Panc1 (cell line): ENCODE data around the gene DLG3. TPM values are rescaled to one million over a fixed set of nuclear protein-coding genes. Genes with fewer than 3 reads are reported as not detected.

Experiments
- ATAC-seq: fragments of 200-7000 bp; cut with Tn5 transposase; 2 replicates; pipeline ENCODE4 v1.9.1; 2020; ENCODE audit warnings: mild to moderate bottlenecking, moderate library complexity
- BruUV-seq: library from RNA; stranded (reverse); fragments of 400-500 nt; replicated peaks from 2 replicates; lab custom pipeline; 2021; lab: Mats Ljungman, UMichigan
- CTCF ChIA-PET: fragments of 300-600 bp; sonication (Branson Sonifier 250); formaldehyde crosslinking; loops from one replicate; lab custom pipeline; 2022; ENCODE audit warnings: antibody characterized with exemption; lab: Charles Lee
- POLR2A ChIA-PET: fragments of 300-600 bp; sonication (Branson Sonifier 250); formaldehyde crosslinking; loops from one replicate; lab custom pipeline; 2022; ENCODE audit warnings: antibody characterized with exemption; lab: Charles Lee
- DNase-seq: peaks from one replicate; pipeline ENCODE4 v3.0.0-alpha.2; 2010; ENCODE audit warnings: low read depth, low spot score
- H3K27ac ChIP-seq: 2 replicates; pipeline ENCODE4 v1.5.1; 2011; ENCODE audit warnings: mild to moderate bottlenecking, low read length, inconsistent platforms
- H3K27me3 ChIP-seq: fragments of 200-500 bp; sonication (Bioruptor generic); 2 replicates; pipeline ENCODE4 v1.6.0; 2014; ENCODE audit warnings: low read length, inconsistent platforms; ENCODE audit not compliant: control insufficient read depth, insufficient read depth
- H3K36me3 ChIP-seq: fragments of 200-500 bp; sonication (Bioruptor generic); 2 replicates; pipeline ENCODE4 v1.5.1; 2014; ENCODE audit warnings: inconsistent platforms, mild to moderate bottlenecking, low read length, moderate library complexity; ENCODE audit not compliant: control insufficient read depth, insufficient read depth
- H3K4me1 ChIP-seq: 2 replicates; pipeline ENCODE4 v1.5.1; 2011; ENCODE audit warnings: inconsistent platforms, mild to moderate bottlenecking, low read length, moderate library complexity; ENCODE audit not compliant: control insufficient read depth, insufficient read depth
- H3K4me3 ChIP-seq, 2 experiments: 2 replicates each; pipeline ENCODE4 v1.5.1; 2011 to 2012; ENCODE audit warnings: low read depth in 2 of 2, low read length in 2 of 2, mild to moderate bottlenecking in 2 of 2, inconsistent platforms in 1 of 2, moderate library complexity in 1 of 2
- H3K9me3 ChIP-seq: fragments of 200-500 bp; sonication (Bioruptor generic); 2 replicates; pipeline ENCODE4 v1.5.1; 2014; ENCODE audit warnings: low read depth, mild to moderate bottlenecking, inconsistent platforms, low read length, moderate library complexity; ENCODE audit not compliant: control insufficient read depth, insufficient read depth
- CTCF ChIP-seq: fragments of 450-650 bp; IDR thresholded peaks from 2 replicates; pipeline ENCODE4 v1.5.1; 2017; ENCODE audit warnings: mild to moderate bottlenecking
- POLR2AphosphoS5 ChIP-seq: IDR thresholded peaks from 2 replicates; pipeline ENCODE4 v1.6.1; 2012; ENCODE audit warnings: mild to moderate bottlenecking, low read depth, low read length, moderate library complexity
- REST ChIP-seq, 2 experiments: IDR thresholded peaks; 2 replicates each; pipeline ENCODE4 v1.6.1; 2011 to 2012; ENCODE audit warnings: low read depth in 2 of 2, control low read depth in 1 of 2, low read length in 1 of 2, mild to moderate bottlenecking in 1 of 2, moderate library complexity in 1 of 2; ENCODE audit not compliant: insufficient read depth in 1 of 2
- SIN3A ChIP-seq: IDR thresholded peaks from 2 replicates; pipeline ENCODE4 v1.6.1; 2012; ENCODE audit warnings: low read depth, mild to moderate bottlenecking, low read length, moderate library complexity, borderline replicate concordance; ENCODE audit not compliant: insufficient read depth
- TCF7L2 ChIP-seq: IDR thresholded peaks from 2 replicates; pipeline ENCODE4 v1.6.1; 2011; ENCODE audit warnings: mild to moderate bottlenecking, low read depth, low read length, inconsistent platforms
- in situ Hi-C: cut with HindIII; loops from 2 replicates; pipeline ENCODE4 v1.10.0; 2016; ENCODE audit warnings: low sequenced_read_pairs, low pct_unique_long_range_greater_than_20kb
- intact Hi-C: fragments of 100-400 bp; cut with micrococcal nuclease; formaldehyde crosslinking; loops from one replicate; pipeline ENCODE4 v1.10.0; 2022; ENCODE audit not compliant: unreplicated experiment
- total RNA-seq: library from RNA; stranded (reverse); gene quantifications from one replicate; pipeline ENCODE4 v1.2.1, GENCODE V29; 2021; ENCODE audit not compliant: unreplicated experiment

Gene DLG3
- total RNA-seq, 1 experiment from 2014 or later: 3.0 TPM

- no peaks in the 10 kb centered on the region for H3K4me1 ChIP-seq
- no peak overlapping the region for H3K4me3 ChIP-seq
- DNase-seq (no peak), ATAC-seq (no peak)
- ChIA-PET CTCF (no interaction called here), POLR2A (no interaction called here)
- H3K36me3 ChIP-seq: no peaks in the 10 kb centered on the region
- no peaks in the 10 kb centered on the region for H3K27me3 ChIP-seq
- H3K27ac ChIP-seq: no peak overlapping the region
- intact Hi-C loops: no loop called here
- BruUV-seq: no TSS peak
- in situ Hi-C loops: no loop called here
- H3K9me3 ChIP-seq: no peaks in the 10 kb centered on the region
- no peak for TF ChIP-seq POLR2AphosphoS5
- no peak for TF ChIP-seq CTCF
- no peak for TF ChIP-seq SIN3A
- TF ChIP-seq REST (IDR thresholded peaks at IDR 0.05; ENCODE audit: insufficient read depth in 1 of 2, low read depth in 2 of 2, low read length in 1 of 2): no peak
- no peak for TF ChIP-seq TCF7L2
Measured at GRCh38 chrX:70527610-70528345, 83.1 kb downstream of the DLG3 start.

GRCh38 chrX:70535198-70535597 is 90.6 kb downstream of the DLG3 start:
- no peak for TF ChIP-seq REST (IDR thresholded peaks at IDR 0.05; ENCODE audit: insufficient read depth in 1 of 2, low read depth in 2 of 2, low read length in 1 of 2)
- TF ChIP-seq CTCF: no peak
- no peak for TF ChIP-seq SIN3A
- TF ChIP-seq POLR2AphosphoS5: no peak
- no peak for TF ChIP-seq TCF7L2
- no peaks in the 10 kb centered on the region for H3K4me1 ChIP-seq
- ChIA-PET CTCF (no interaction called here), POLR2A (no interaction called here)
- in situ Hi-C loops: no loop called here
- no TSS peak for BruUV-seq
- no peak overlapping the region for H3K4me3 ChIP-seq
- H3K27me3 ChIP-seq: 0 out of 2 replicates have a peak, but pooled peaks cover 2% of the 10 kb centered on the region
- intact Hi-C loops: no loop called here
- ATAC-seq (no peak), DNase-seq (no peak)
- H3K9me3 ChIP-seq: no peaks in the 10 kb centered on the region
- H3K27ac ChIP-seq: no peak overlapping the region
- H3K36me3 ChIP-seq: no peaks in the 10 kb centered on the region
